DMS53 (cell line): ENCODE results near the gene TMEM150B.

Source experiments
- DNase-seq: peaks from one replicate; lab custom pipeline; 2025; lab: John Stamatoyannopoulos, UW

TMEM150B gene

DNA sequence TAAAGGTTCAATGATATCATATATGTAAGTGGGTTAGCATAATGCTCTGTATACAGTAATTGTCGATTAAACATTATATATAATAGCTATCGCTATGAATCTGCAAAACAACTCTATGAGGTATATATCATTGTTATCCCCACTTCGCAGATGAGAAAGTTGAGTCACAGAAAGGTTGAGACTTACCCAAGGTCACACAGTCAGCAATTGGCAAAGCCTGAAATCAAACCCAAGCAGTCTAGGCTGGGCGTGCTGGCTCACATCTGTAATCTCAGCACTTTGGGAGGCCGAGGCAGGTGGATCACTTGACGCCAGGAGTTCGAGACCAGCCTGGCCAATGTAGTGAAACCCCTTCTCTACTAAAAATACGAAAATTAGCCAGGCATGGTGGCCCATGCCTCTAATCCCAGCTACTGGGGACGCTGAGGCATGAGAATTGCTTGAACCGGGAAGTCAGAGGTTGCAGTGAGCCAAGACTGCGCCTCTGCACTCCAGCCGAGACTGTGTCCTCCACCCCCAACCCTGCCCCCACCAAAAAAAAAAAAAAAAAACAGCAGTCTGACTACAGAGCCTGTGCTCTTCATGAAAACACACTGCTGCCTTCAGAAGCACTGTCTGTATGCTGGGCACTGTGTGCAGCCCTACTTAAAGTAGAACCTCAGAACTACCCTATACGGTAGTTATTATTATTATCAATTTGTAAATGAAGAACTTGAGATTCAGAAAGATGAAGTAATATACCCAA lies 46.6 kb downstream of the TMEM150B start:
- no peak for DNase-seq

DNA sequence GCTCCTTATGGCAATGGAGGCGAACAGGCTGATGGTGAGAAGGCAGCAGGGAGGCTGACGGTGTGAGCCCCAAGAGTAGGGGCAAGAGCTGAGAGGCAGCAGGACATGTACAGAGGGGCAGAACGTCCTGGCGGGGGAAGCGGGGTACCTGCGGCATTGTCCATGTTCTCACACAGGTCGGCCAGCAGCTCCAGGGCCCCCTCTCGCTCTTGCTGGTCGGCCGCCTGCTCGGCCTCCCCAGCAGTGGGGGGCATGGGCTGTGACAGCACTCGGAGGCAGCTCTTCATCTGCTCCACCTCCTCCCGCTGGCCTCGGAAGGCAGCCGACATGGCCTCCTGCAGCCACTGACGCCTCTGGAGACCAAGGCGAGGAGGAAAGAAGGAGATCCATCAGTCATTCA lies 47.6 kb downstream of the TMEM150B start:
- DNase-seq, result no peak

DNA sequence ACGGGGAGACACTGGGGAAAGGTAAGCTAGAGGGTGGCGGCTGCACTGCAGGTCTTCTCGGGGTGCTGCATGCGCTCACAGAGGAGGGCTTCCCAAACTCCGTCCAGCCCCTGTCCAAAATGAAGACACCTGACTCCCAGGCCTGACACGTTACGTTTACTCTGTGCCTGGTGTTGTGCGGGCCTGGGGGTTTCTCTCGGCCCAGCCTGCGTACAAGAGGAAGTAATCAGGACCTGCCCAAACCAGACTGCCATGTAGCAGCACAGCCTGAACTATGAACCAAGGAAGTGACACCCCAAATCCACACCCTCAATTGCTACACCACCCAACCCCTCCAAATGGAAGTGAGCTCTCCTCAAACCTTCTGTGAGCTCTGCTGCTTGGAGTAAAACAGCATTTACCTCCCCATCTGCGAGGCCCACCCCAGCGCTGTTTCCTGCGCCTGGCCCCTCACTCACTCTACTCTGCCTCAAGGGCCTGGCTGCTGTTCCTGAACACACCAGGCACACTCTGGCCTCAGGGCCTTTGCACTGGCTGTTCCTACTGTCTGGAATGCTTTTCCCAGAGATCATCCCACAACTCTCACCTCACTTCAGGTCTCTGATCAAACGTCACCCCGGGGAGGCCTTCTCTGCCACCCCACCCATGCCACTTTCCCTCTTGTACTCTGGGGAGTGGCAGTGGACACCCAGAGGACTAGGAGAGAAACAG lies 48.3 kb downstream of the TMEM150B start:
- no peak for DNase-seq

DNA sequence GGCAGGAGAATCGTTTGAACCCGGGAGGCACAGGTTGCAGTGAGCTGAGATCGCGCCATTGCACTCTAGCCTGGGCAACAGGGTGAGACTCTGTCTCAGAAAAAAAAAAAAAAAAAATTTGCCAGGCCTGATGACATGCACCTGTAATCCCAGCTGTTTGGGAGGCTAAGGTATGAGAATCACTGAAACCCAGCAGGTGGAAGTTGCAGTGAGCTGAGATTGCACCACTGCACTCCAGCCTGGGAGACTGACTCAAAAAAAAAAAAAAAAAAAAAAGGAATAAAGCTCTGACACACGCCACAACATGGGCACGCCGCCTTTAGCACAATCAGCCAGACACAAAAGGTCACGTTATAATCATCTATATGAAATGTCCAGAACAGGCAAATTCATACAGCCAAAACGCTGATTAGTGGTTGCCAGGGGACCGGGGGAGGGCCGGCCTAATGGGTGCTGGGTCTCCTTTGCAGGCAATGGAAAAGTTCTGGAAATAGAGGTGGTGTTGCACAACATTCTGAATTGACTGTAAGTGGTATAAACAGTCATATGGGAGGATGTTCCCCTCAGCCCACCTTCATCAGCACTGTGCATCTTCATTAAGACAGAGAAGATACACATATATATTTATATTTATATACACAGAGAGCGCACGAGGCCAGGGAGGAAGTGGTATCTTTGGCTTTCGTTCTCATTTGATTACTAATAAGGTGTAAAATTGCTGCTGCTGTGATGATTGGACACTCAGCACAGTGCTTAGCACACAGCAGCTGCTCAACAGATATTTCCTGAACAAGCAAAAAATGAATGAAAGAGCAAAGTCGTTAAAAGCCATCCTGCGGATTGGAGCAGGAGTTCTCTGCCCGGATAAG lies 49.1 kb downstream of the TMEM150B start:
- no peak for DNase-seq

- no peak for DNase-seq
These were observed 51.0 kb downstream of the TMEM150B start for GRCh38 chr19:55273978-55274707.

- DNase-seq, result no peak
These were observed 53.0 kb downstream of the TMEM150B start for GRCh38 chr19:55272142-55272541.

DNA sequence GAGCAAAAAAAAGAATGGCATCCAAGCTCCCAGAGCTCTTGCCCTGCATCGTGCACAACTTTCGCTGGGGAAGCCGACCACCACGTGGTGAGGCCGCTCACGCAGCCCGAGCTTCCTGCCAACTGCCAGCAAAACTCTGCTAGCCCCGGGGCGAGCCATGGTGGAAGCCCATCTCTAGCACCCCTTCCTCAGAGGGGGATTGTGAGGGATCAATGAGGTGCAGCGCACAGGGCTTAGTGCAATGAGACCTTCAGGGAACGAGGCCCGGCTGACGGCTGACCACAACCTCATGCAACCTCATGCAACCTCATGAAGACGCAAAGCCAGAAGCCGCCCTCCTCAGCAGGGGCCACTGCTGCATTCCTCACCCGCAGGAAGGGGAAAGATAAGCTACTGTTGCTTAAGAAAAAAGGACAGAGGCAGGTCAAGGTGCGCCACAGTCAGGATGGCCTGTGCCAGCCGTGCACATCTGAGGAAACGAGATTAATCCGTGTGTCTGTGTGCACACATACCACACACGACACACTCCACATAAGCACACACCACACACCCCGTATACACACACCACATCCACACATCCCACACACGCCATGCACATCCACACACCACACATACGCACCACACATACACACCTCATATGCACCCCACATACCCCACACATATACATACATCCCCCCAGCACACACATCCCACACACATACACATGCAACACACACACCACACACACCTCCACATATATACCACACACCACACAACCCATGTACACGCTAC lies 54.8 kb downstream of the TMEM150B start:
- no peak for DNase-seq

- DNase-seq, result no peak
These were observed 55.8 kb downstream of the TMEM150B start for GRCh38 chr19:55269299-55269698.

DNA sequence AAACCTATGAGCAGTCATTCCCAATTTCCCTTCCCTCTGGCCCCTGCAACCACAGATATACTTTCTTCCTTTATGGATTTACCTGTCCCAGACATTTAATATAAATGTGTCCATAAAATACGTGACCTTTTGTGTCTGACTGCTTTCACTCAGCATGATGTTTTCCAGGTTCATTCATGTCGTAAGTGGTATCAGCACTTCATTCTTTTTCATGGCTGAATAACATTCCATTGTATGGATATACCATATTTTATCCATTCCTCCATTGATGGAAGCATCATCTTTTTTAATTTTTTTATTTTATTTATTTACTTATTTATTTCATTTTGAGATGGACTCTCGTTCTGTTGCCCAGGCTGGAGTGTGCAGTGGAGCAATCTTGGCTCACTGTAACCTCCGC lies 58.3 kb downstream of the TMEM150B start:
- no peak for DNase-seq

- no peak for DNase-seq
These were observed 58.7 kb downstream of the TMEM150B start for GRCh38 chr19:55266404-55266803.

DNA sequence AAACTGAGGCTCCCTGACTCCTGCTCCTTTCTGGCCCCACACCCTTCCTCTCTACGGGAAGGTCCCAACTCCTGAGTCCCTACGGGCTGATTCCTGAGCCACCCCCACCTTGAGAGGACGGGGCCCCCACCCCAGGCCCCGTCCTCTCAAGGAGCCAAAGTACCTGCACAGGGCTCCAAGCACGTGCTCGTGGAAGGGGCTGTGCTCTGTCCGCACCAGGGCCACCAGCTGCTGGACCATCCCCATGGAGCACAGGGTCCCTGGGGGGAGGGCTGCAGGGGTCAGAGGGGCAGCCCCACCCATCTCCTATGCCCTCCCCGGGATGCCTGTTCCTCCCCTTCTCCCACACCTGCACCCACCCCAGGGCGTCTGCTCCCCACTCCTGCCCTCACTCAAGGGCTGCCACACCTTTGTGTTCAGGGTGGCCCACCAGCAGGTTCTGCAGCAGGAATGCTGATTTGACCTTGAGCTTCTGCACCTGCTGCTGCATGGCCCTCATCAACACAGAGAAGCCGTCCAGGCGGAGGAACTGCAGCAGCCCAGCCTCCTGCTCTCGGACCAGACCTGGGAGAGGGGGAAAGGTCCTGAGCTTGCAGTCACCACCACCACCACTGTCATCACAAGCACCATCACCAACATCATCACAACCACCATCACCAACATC lies 59.3 kb downstream of the TMEM150B start:
- no peak for DNase-seq

- DNase-seq, result no peak
These were observed 60.0 kb downstream of the TMEM150B start for GRCh38 chr19:55265173-55265572.

GRCh38 chr19:55264531-55264930 lies 60.6 kb downstream of the TMEM150B start:
- no peak for DNase-seq
